GM23248 (cell line): Measurements from ENCODE around the gene PHEX. TPM values are rescaled to one million over a fixed set of nuclear protein-coding genes. Genes with fewer than 3 reads are reported as not detected.

Source experiments
- DNase-seq: peaks from one replicate; pipeline ENCODE4 v3.0.0-alpha.2; 2015
- H2AFZ ChIP-seq: fragments of 200-600 bp; sonication (generic); 2 replicates; pipeline ENCODE4 v1.6.1; 2016; ENCODE audit warnings: antibody characterized with exemption
- H3F3A ChIP-seq: fragments of 200-600 bp; sonication (generic); 2 replicates; pipeline ENCODE4 v1.6.1; 2016; ENCODE audit warnings: mild to moderate bottlenecking, antibody characterized with exemption, mixed run types; ENCODE audit not compliant: insufficient read depth
- H3K27ac ChIP-seq: fragments of 200-600 bp; sonication (generic); 2 replicates; pipeline ENCODE4 v1.5.1; 2016; ENCODE audit warnings: mild to moderate bottlenecking
- H3K27me3 ChIP-seq: fragments of 200-600 bp; sonication (generic); replicated peaks from 2 replicates; pipeline ENCODE4 v1.6.1; 2016; ENCODE audit warnings: mild to moderate bottlenecking; ENCODE audit not compliant: insufficient read depth
- H3K36me3 ChIP-seq: fragments of 200-600 bp; sonication (generic); 2 replicates; pipeline ENCODE4 v1.6.1; 2016; ENCODE audit warnings: low read depth, mild to moderate bottlenecking
- H3K4me1 ChIP-seq: fragments of 200-600 bp; sonication (generic); 2 replicates; pipeline ENCODE4 v1.6.1; 2016; ENCODE audit warnings: mild to moderate bottlenecking; ENCODE audit not compliant: insufficient read depth
- H3K4me2 ChIP-seq: fragments of 200-600 bp; sonication (generic); one replicate; pipeline ENCODE4 v1.6.1; 2016; ENCODE audit warnings: mild to moderate bottlenecking; ENCODE audit not compliant: unreplicated experiment
- H3K4me3 ChIP-seq: fragments of 200-600 bp; sonication (generic); 2 replicates; pipeline ENCODE4 v1.5.1; 2016; ENCODE audit warnings: mild to moderate bottlenecking
- H3K79me2 ChIP-seq: fragments of 200-600 bp; sonication (generic); 2 replicates; pipeline ENCODE4 v1.6.1; 2016; ENCODE audit warnings: mild to moderate bottlenecking; ENCODE audit not compliant: insufficient read depth
- H3K9ac ChIP-seq: fragments of 200-600 bp; sonication (generic); 2 replicates; pipeline ENCODE4 v1.6.1; 2016; ENCODE audit warnings: mild to moderate bottlenecking
- H3K9me2 ChIP-seq: fragments of 200-600 bp; sonication (generic); 2 replicates; pipeline ENCODE4 v1.6.1; 2016; ENCODE audit warnings: mixed run types, mild to moderate bottlenecking, moderate library complexity; ENCODE audit not compliant: insufficient read depth
- H3K9me3 ChIP-seq: fragments of 200-600 bp; sonication (generic); one replicate; pipeline ENCODE4 v1.6.1; 2017; ENCODE audit warnings: low read depth
- H4K20me1 ChIP-seq: fragments of 200-600 bp; sonication (generic); 2 replicates; pipeline ENCODE4 v1.6.0; 2016; ENCODE audit not compliant: insufficient read depth
- EZH2 ChIP-seq: fragments of 200-600 bp; sonication (generic); IDR thresholded peaks from 2 replicates; pipeline ENCODE4 v1.6.1; 2018; ENCODE audit warnings: antibody characterized with exemption, mild to moderate bottlenecking; ENCODE audit not compliant: insufficient read depth, poor library complexity, severe bottlenecking
- EZH2phosphoT487 ChIP-seq: fragments of 200-600 bp; sonication (generic); IDR thresholded peaks from 2 replicates; pipeline ENCODE4 v1.6.1; 2018; ENCODE audit warnings: antibody characterized with exemption, moderate library complexity, mild to moderate bottlenecking, low read depth; ENCODE audit not compliant: insufficient read depth
- WGBS, 2 experiments: methylation state at CpG; one replicate each; pipeline ENCODE4 v1.1.6; 2015 to 2017; ENCODE audit warnings: low lambda C conversion rate in 2 of 2, low coverage in 1 of 2; ENCODE audit errors: missing lambda C conversion rate in 2 of 2; 5-methylcytosine and 5-hydroxymethylcytosine counted together
- in situ Hi-C: fragments of 300-500 bp; cut with MboI; formaldehyde crosslinking; loops from 2 replicates; pipeline ENCODE4 v1.15.0; 2020
- polyA plus RNA-seq: library from polyadenylated mRNA; unstranded; fragments of >200 nt; fragmentation: Nextera tagmentation; extraction: Ambion mirVana; gene quantifications from 2 replicates; pipeline ENCODE4 v1.2.1, GENCODE V29; 2016
- total RNA-seq: library from RNA; depleted of rRNA; stranded (reverse); fragments of >200 nt; shearing (Covaris generic); gene quantifications from 2 replicates; pipeline ENCODE4 v1.2.3, GENCODE V29; 2014

The PHEX gene
- total and polyA plus RNA-seq, 2 experiments from 2014 or later = 0.64 to 0.65 TPM

- Histone ChIP-seq H3K9me3 (no peaks in the 10 kb centered on the region), H4K20me1 (no peaks in the 10 kb centered on the region), H3K79me2 (no peaks in the 10 kb centered on the region), H3K27me3 (no peaks in the 10 kb centered on the region), H3K27ac (0 out of 2 replicates have a peak overlapping the region, but pooled peaks have one; percentile 1), H2AFZ (no peak overlapping the region), H3F3A (no peaks in the 10 kb centered on the region; the same call in 1 of the 2 replicates), H3K9ac (no peak overlapping the region), H3K36me3 (no peaks in the 10 kb centered on the region), H3K4me3 (no peak overlapping the region), H3K4me2 (no peak overlapping the region), H3K9me2 (no peaks in the 10 kb centered on the region), H3K4me1 (peaks cover 8% of the 10 kb centered on the region)
- in situ Hi-C loops = no loop called here
- peak; percentile 38 for DNase-seq
- 4 to 13% methylated on average over 6 of the region's 6 CpGs for WGBS, 2 experiments
- no peak for TF ChIP-seq EZH2
- TF ChIP-seq EZH2phosphoT487 = no peak
Measured at GRCh38 chrX:22124098-22124497, 92.0 kb downstream of the PHEX start.

- H3K27me3 ChIP-seq = no peaks in the 10 kb centered on the region
- H3K9me3 ChIP-seq = no peaks in the 10 kb centered on the region
- WGBS, 2 experiments = 100% methylated on average over 1 of the region's 1 CpG
- H4K20me1 ChIP-seq = no peaks in the 10 kb centered on the region
- H3K27ac ChIP-seq = no peak overlapping the region
- no peaks in the 10 kb centered on the region; the same call in 1 of the 2 replicates for H3F3A ChIP-seq
- H3K36me3 ChIP-seq = no peaks in the 10 kb centered on the region
- no peaks in the 10 kb centered on the region for H3K79me2 ChIP-seq
- no peak for TF ChIP-seq EZH2phosphoT487
- no peak for TF ChIP-seq EZH2
- no peak overlapping the region for H3K4me3 ChIP-seq
- H2AFZ ChIP-seq = no peak overlapping the region
- H3K4me1 ChIP-seq = peaks cover 8% of the 10 kb centered on the region
- DNase-seq = no peak
- no peaks in the 10 kb centered on the region for H3K9me2 ChIP-seq
- no peak overlapping the region for H3K4me2 ChIP-seq
- in situ Hi-C loops = no loop called here
- H3K9ac ChIP-seq = no peak overlapping the region
Measured at GRCh38 chrX:22125481-22125880, 93.4 kb downstream of the PHEX start.

DNA sequence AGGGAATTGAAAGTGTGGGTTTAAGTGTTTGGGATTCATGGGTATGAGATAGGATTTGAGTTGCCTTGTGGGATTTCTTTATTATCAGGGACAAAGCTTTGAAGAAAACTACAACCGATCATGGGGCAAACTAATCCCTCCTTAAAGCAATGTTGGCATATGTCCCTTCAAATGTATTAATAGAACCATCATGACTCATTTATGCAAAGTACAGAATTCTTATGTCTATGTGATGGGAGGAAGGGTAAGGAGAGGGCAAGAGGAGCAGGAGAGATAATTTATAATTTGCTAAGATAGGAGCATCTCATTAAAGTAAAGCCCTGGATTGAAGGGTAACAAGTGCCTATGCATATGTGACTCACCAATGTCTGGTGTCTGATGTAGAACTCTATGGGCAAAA, 94.2 kb downstream of the PHEX start:
- H3K27me3 ChIP-seq = no peaks in the 10 kb centered on the region
- H3K36me3 ChIP-seq = no peaks in the 10 kb centered on the region
- H3K4me2 ChIP-seq = no peak overlapping the region
- 20 to 29% methylated on average over 1 of the region's 1 CpG for WGBS, 2 experiments
- in situ Hi-C loops = no loop called here
- no peaks in the 10 kb centered on the region for H3K9me2 ChIP-seq
- H2AFZ ChIP-seq = no peak overlapping the region
- no peak overlapping the region for H3K9ac ChIP-seq
- no peaks in the 10 kb centered on the region for H3K79me2 ChIP-seq
- TF ChIP-seq EZH2 = no peak
- no peak for TF ChIP-seq EZH2phosphoT487
- no peaks in the 10 kb centered on the region for H4K20me1 ChIP-seq
- no peaks in the 10 kb centered on the region; the same call in 1 of the 2 replicates for H3F3A ChIP-seq
- peaks cover 8% of the 10 kb centered on the region for H3K4me1 ChIP-seq
- H3K27ac ChIP-seq = no peak overlapping the region
- no peaks in the 10 kb centered on the region for H3K9me3 ChIP-seq
- DNase-seq = peak; percentile 47
- no peak overlapping the region for H3K4me3 ChIP-seq

- Histone ChIP-seq H2AFZ (no peak overlapping the region), H3K79me2 (no peaks in the 10 kb centered on the region), H3K9me3 (no peaks in the 10 kb centered on the region), H3K36me3 (no peaks in the 10 kb centered on the region), H3K4me2 (no peak overlapping the region), H3K27me3 (no peaks in the 10 kb centered on the region), H3K27ac (no peak overlapping the region), H3K9me2 (no peaks in the 10 kb centered on the region), H3F3A (no peaks in the 10 kb centered on the region), H3K4me3 (no peak overlapping the region), H3K9ac (no peak overlapping the region), H3K4me1 (peaks cover 5% of the 10 kb centered on the region; the same call in 1 of the 2 replicates), H4K20me1 (no peaks in the 10 kb centered on the region)
- in situ Hi-C loops = no loop called here
- WGBS, 2 experiments = 48 to 49% methylated on average over 4 of the region's 4 CpGs
- TF ChIP-seq EZH2 = no peak
- DNase-seq = peak; percentile 44
Measured at GRCh38 chrX:22128961-22129360, 96.8 kb downstream of the PHEX start.

GRCh38 chrX:22134681-22135080, 102.6 kb downstream of the PHEX start:
- H3K79me2 ChIP-seq = no peaks in the 10 kb centered on the region
- peaks cover 17% of the 10 kb centered on the region for H3F3A ChIP-seq
- no peaks in the 10 kb centered on the region for H3K9me2 ChIP-seq
- peak overlapping the region; percentile 70 for H3K4me2 ChIP-seq
- H3K9me3 ChIP-seq = no peaks in the 10 kb centered on the region
- peaks cover 20% of the 10 kb centered on the region for H3K4me1 ChIP-seq
- peak overlapping the region; percentile 71 for H3K9ac ChIP-seq
- H3K4me3 ChIP-seq = peak overlapping the region; percentile 36
- no peak overlapping the region for H2AFZ ChIP-seq
- 0 to 3% methylated on average over 4 of the region's 4 CpGs for WGBS, 2 experiments
- no peaks in the 10 kb centered on the region for H3K27me3 ChIP-seq
- TF ChIP-seq EZH2phosphoT487 (no peak), EZH2 (no peak)
- no peaks in the 10 kb centered on the region for H4K20me1 ChIP-seq
- DNase-seq = peak; percentile 82
- in situ Hi-C loops = no loop called here
- no peaks in the 10 kb centered on the region for H3K36me3 ChIP-seq
- peak overlapping the region; percentile 88 for H3K27ac ChIP-seq
